ENCODE measurements around the gene ICAM1. TPM values are rescaled to one million over a fixed set of nuclear protein-coding genes. Genes with fewer than 3 reads are reported as not detected.

Gene ICAM1
- total RNA-seq, 1 experiment from 2014 or later, result 23.8 TPM

DNA sequence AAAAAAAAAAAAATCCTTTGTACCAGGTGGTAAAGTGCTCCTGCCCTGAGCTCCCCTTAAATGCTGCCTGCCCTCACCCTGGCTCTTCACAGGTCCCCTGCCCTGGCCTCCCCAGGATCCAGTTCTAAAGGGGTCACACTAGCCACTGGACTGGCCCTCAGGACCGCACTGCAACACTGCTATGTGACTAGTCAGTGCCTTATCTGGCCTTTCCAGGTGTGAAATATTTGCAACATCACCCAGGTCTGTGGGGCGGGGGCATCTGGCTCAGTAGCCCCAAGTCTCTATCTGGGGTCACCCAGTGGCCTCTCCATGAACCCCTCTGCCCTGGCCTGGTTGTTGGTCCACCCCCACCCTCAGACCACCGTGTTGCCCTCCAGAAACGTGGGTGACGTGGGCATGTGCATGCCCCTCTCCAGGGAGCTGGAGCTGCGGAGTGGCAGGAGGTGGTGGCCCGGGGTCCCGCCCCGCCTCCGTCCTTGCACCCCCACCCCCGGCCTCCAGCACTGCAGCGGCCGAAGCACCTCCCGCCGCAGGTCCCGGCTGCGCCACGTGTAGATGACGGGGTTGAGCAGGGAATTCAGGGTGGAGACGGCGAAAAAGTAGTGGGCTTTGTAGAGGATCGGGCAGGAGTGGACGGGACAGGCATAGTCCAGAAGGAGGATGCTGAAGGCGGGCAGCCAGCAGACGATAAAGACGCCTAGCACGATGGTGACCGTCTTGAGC lies 47.3 kb upstream of the ICAM1 start:
- H3F3A ChIP-seq (ENCODE audit: insufficient read depth, low read depth), result peaks cover 28% of the 10 kb centered on the region; the same call in 1 of the 2 replicates
- no peaks in the 10 kb centered on the region for H3K27me3 ChIP-seq (ENCODE audit: insufficient read depth, low read depth)
- no peak overlapping the region for H2AFZ ChIP-seq
- intact Hi-C loops (cut with micrococcal nuclease; ENCODE audit: unreplicated experiment), result no loop called here
- DNase-seq, result peak in 1 of 2 experiments; percentile 8
- TF ChIP-seq EZH2 (IDR thresholded peaks at IDR 0.05; ENCODE audit: low read depth), result no peak
- TF ChIP-seq, protein P1, sequence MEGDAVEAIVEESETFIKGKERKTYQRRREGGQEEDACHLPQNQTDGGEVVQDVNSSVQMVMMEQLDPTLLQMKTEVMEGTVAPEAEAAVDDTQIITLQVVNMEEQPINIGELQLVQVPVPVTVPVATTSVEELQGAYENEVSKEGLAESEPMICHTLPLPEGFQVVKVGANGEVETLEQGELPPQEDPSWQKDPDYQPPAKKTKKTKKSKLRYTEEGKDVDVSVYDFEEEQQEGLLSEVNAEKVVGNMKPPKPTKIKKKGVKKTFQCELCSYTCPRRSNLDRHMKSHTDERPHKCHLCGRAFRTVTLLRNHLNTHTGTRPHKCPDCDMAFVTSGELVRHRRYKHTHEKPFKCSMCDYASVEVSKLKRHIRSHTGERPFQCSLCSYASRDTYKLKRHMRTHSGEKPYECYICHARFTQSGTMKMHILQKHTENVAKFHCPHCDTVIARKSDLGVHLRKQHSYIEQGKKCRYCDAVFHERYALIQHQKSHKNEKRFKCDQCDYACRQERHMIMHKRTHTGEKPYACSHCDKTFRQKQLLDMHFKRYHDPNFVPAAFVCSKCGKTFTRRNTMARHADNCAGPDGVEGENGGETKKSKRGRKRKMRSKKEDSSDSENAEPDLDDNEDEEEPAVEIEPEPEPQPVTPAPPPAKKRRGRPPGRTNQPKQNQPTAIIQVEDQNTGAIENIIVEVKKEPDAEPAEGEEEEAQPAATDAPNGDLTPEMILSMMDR (conservative IDR thresholded peaks at IDR 0.05), result no peak
- no peak overlapping the region for H3K4me3 ChIP-seq
- peaks cover 9% of the 10 kb centered on the region for H3K4me1 ChIP-seq (replicated peaks; ENCODE audit: insufficient read depth)
- no peaks in the 10 kb centered on the region for H3K9me2 ChIP-seq (ENCODE audit: insufficient read depth)
- no peaks in the 10 kb centered on the region for H3K36me3 ChIP-seq (ENCODE audit: low read depth)
- no peak overlapping the region for H3K4me2 ChIP-seq
- H3K27ac ChIP-seq, result no peak overlapping the region
- H4K20me1 ChIP-seq (ENCODE audit: insufficient read depth), result 0 out of 2 replicates have a peak, but pooled peaks cover 4% of the 10 kb centered on the region
- BruUV-seq (replicated peaks), result no TSS peak
- no peaks in the 10 kb centered on the region for H3K9me3 ChIP-seq (ENCODE audit: insufficient read depth, low read depth)
- no peaks in the 10 kb centered on the region for H3K79me2 ChIP-seq (ENCODE audit: low read depth)
- CTCF ChIA-PET, result no interaction called here
- POLR2A ChIA-PET (ENCODE audit: unreplicated experiment), result no interaction called here

DNA sequence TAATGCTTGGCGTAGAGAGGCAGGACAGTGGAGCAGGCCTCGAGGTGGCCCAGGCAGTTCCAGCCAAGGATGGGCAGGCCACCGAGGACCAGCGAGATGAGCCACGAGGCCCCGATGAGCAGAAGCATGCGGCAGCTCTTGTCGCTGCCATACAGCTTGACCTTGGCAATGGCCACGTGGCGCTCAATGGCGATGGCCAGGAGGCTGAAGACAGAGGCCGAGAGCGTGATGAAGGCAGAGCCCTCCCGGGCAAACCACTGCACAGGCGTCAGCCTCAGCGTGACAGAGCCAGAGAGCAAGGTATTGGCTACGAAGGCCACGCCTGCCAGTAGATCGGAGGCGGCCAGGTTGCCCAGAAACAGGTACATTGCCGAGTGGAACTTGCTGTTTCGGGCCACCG lies 46.6 kb upstream of the ICAM1 start:
- Histone ChIP-seq H3K79me2 (ENCODE audit: low read depth) (no peaks in the 10 kb centered on the region), H3K4me2 (no peak overlapping the region), H2AFZ (no peak overlapping the region), H3K4me3 (no peak overlapping the region), H3K4me1 (replicated peaks; ENCODE audit: insufficient read depth) (peaks cover 3% of the 10 kb centered on the region), H4K20me1 (ENCODE audit: insufficient read depth) (0 out of 2 replicates have a peak, but pooled peaks cover 4% of the 10 kb centered on the region), H3K36me3 (ENCODE audit: low read depth) (no peaks in the 10 kb centered on the region), H3K9me3 (ENCODE audit: insufficient read depth, low read depth) (no peaks in the 10 kb centered on the region), H3K9me2 (ENCODE audit: insufficient read depth) (no peaks in the 10 kb centered on the region), H3F3A (ENCODE audit: insufficient read depth, low read depth) (peaks cover 25% of the 10 kb centered on the region; the same call in 1 of the 2 replicates), H3K27ac (no peak overlapping the region), H3K27me3 (ENCODE audit: insufficient read depth, low read depth) (no peaks in the 10 kb centered on the region)
- ChIA-PET POLR2A (ENCODE audit: unreplicated experiment) (no interaction called here), CTCF (no interaction called here)
- intact Hi-C loops (cut with micrococcal nuclease; ENCODE audit: unreplicated experiment), result no loop called here
- TF ChIP-seq, protein P1 (conservative IDR thresholded peaks at IDR 0.05), result no peak
- no peak for TF ChIP-seq EZH2 (IDR thresholded peaks at IDR 0.05; ENCODE audit: low read depth)
- DNase-seq, result no peak
- no TSS peak for BruUV-seq (replicated peaks)

DNA sequence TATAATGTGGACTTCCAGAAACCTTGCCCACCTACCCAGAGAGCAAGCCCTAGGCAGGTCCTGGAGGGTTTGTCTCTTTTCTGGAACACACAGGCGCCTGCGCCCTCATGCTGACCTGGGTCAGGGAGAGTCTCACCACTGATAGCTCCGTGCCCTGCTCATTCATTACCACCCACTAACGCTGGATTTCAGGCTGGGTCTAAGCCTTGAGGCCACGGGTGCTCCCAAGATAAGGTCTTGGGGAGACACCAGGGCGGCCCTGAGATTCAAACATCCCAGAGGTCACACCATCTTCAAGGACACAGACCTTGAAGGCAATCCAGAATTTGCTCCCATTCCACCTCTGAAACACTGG lies 44.9 kb upstream of the ICAM1 start:
- DNase-seq, result peak in 1 of 2 experiments; percentile 20
- intact Hi-C loops (cut with micrococcal nuclease; ENCODE audit: unreplicated experiment), result no loop called here
- H3K27ac ChIP-seq, result no peak overlapping the region
- no peaks in the 10 kb centered on the region for H3K79me2 ChIP-seq (ENCODE audit: low read depth)
- POLR2A ChIA-PET (ENCODE audit: unreplicated experiment), result interaction anchor here (0.7 kb wide), 1 partner anchor 64 kb away, joined by 6 read pairs; no protein-coding TSS in a partner anchor
- no peak overlapping the region for H3K4me3 ChIP-seq
- H3K4me2 ChIP-seq, result no peak overlapping the region
- CTCF ChIA-PET, result no interaction called here
- H3K9me2 ChIP-seq (ENCODE audit: insufficient read depth), result no peaks in the 10 kb centered on the region
- H3F3A ChIP-seq (ENCODE audit: insufficient read depth, low read depth), result peaks cover 20% of the 10 kb centered on the region; the same call in 1 of the 2 replicates
- TF ChIP-seq, protein P1 (conservative IDR thresholded peaks at IDR 0.05), result no peak
- TF ChIP-seq EZH2 (IDR thresholded peaks at IDR 0.05; ENCODE audit: low read depth), result no peak
- H3K9me3 ChIP-seq (ENCODE audit: insufficient read depth, low read depth), result no peaks in the 10 kb centered on the region
- no peaks in the 10 kb centered on the region for H3K27me3 ChIP-seq (ENCODE audit: insufficient read depth, low read depth)
- no peak overlapping the region for H2AFZ ChIP-seq
- 0 out of 2 replicates have a peak, but pooled peaks cover 4% of the 10 kb centered on the region for H4K20me1 ChIP-seq (ENCODE audit: insufficient read depth)
- H3K4me1 ChIP-seq (replicated peaks; ENCODE audit: insufficient read depth), result 0 out of 2 replicates have a peak, but pooled peaks cover 7% of the 10 kb centered on the region
- no TSS peak for BruUV-seq (replicated peaks)
- no peaks in the 10 kb centered on the region for H3K36me3 ChIP-seq (ENCODE audit: low read depth)

Measured in PC-9 (cell line).